GM12865 (cell line): ENCODE results near the gene MED13L.

Source experiments
- DNase-seq: peaks from one replicate; pipeline ENCODE4 v3.0.0; 2010; ENCODE audit warnings: low read depth
- H3K4me3 ChIP-seq: 2 replicates; pipeline ENCODE4 v1.5.1; 2011; ENCODE audit warnings: mild to moderate bottlenecking, low read depth, low read length, control low read depth
- CTCF ChIP-seq: IDR thresholded peaks from 2 replicates; pipeline ENCODE4 v1.5.1; 2011; ENCODE audit warnings: low read length, control low read depth, low read depth, inconsistent platforms; ENCODE audit not compliant: insufficient read depth; ENCODE audit errors: missing control alignments

MED13L gene

GRCh38 chr12:116319898-116320621 is 42.6 kb upstream of the MED13L start:
- TF ChIP-seq CTCF = no peak
- no peak overlapping the region for H3K4me3 ChIP-seq
- peak; percentile 20 for DNase-seq

DNA sequence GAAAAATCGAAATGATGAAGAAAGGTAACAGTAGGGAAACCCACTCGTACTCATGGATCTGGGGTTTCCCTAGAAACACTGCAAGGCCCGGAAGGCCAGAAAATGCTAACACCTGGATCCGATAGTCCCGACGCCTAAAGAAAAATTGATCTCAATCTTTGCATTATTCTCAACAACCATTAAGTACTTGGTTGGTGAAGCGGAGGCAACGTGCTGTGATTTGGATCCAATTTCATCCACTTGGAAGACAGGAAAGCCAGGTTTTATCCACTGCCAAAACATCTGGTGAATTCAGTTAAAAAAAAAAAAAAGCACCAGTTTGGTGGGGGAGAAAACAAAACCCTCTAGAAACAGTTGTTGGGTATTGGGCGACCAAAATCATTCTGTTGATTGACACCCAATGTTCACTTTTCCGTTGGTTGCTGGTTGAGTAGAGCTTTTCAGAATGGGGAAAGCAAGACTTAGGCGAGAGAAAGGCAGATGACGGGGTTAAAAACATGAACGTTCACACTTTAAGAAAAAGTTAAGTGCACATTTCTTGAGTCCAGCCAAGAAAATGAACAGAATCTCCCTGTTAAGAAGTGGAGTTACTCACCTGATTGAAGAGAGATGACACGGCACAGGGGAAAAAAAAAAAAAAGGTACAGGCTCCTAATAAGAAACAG is 41.9 kb upstream of the MED13L start:
- DNase-seq = no peak
- TF ChIP-seq CTCF = no peak
- no peak overlapping the region for H3K4me3 ChIP-seq

DNA sequence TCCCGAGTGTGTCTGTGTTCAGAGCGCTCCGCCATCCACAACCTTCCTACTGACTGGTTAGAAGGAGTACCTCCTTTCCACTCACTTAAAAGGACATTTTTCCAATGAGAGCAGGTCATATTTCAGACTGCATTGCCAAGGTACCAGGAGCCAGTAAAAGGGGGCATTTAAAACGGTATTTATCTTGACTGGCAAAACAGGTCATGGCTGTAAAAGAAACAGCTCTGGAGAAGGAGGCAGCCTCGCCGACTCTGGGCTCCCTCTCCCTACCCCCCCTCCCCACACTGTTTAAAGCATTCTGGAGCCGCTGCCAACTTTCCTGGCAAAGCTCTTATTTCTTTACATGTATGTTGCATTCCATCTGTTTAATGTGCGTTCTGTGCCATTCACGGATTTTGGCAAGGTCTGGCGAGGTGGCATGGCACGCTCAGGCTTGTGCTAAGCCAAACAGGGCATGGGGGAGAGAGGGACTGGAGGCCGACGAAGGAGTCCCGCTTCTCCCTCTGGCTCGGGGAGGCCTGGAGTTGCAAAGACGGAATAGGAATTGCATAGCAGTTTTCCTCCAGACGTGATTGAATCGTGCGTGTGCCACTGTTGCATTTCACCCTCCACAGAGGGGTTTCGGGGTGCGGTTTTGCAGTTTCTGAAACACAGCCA is 41.2 kb upstream of the MED13L start:
- no peak for DNase-seq
- no peak for TF ChIP-seq CTCF
- H3K4me3 ChIP-seq = no peak overlapping the region

DNA sequence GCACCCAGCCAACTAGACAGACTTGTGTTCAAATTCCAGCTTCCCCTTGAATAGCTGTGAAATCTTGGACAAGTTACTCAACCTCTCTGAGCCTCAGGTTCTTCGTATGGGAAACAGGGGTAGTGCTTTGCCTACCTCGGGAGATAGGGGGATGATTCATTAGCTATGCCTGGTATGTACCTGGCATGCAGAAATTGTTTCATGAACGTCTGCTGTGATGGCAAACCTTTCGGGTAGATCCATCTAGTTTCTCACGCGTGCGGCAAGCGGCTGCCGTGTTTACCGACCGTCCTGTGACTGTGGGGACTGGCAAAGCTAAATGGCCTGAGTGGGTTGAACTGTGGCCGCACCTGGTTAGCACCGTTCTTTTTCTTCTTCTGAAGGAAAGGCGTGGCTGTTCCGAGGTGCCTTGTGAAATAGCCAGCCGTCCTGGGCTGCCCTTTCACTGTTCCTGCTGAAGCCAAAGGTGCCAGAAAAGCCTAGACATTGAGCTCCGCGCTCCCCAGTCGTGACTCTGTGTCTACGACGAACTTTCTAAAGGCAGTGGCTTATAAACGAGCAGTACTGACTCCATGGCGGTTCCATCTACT is 40.6 kb upstream of the MED13L start:
- no peak for DNase-seq
- no peak for TF ChIP-seq CTCF
- H3K4me3 ChIP-seq = no peak overlapping the region

- no peak for TF ChIP-seq CTCF
- DNase-seq = no peak
- no peak overlapping the region for H3K4me3 ChIP-seq
These were observed 39.6 kb upstream of the MED13L start for GRCh38 chr12:116317139-116317538.

DNA sequence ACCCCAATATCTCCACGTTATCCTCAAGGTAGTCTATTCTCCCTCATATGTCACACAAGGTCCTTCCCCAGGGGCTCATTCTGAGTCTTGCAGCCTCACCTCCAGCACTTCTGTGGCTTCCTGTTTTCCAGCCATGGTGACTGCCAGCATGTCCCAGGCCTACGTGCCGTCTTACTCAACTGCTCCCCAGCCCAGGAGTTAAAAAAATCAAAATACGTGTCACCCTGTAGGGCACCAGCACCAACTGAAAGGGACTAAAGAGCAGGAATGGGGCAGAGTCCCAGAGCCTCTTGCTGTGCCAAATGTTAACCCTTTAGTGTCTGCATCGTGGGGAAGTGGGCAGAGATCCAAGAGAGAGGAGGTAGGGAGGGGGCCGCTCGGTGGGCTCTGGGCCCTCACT is 37.0 kb upstream of the MED13L start:
- no peak for DNase-seq
- TF ChIP-seq CTCF = no peak

More for the DNA sequence above, 37.0 kb upstream of the MED13L start:
- H3K4me3 ChIP-seq = no peak overlapping the region
